Sigmoid colon (tissue), 7 donors: ENCODE data around the gene SMYD3. TPM values are rescaled to one million over a fixed set of nuclear protein-coding genes. Genes with fewer than 3 reads are reported as not detected.
"Not testable (repeated sequence)": the region's sequence is repeated elsewhere in the genome, so short reads cannot be mapped to it uniquely, and the experiment has no call there.

Source experiments
- DNase-seq: peaks from one replicate; pipeline ENCODE4 v3.0.0-alpha.2; 2019
- H3K27ac ChIP-seq, 4 donors: fragments of 200-600 bp; sonication (generic); one replicate each; pipeline ENCODE4 v1.5.1; 2016 to 2019; ENCODE audit warnings: mild to moderate bottlenecking in 1 of 4
- H3K27me3 ChIP-seq, 3 donors: fragments of 200-600 bp; sonication (generic); one replicate each; pipeline ENCODE4 v1.5.1; 2019; ENCODE audit warnings: mild to moderate bottlenecking in 1 of 3
- H3K36me3 ChIP-seq, 4 donors: fragments of 200-600 bp; sonication (generic); one replicate each; pipeline ENCODE4 v1.5.1; 2016 to 2019
- H3K4me1 ChIP-seq, 4 donors: fragments of 200-600 bp; sonication (generic); one replicate each; pipeline ENCODE4 v1.5.1; 2017 to 2019
- H3K4me3 ChIP-seq, 4 donors: fragments of 200-600 bp; sonication (generic); one replicate each; pipeline ENCODE4 v1.5.1; 2017 to 2019; ENCODE audit warnings: mild to moderate bottlenecking in 2 of 4, moderate library complexity in 1 of 4
- H3K9me3 ChIP-seq, 4 donors: fragments of 200-600 bp in 3 of 4; sonication (generic) in 3 of 4; one replicate each; pipeline versions ENCODE4 v1.5.1 to v1.6.1; 2013 to 2019
- EP300 ChIP-seq, 4 donors: sonication (generic); formaldehyde crosslinking; IDR thresholded peaks; one replicate each; pipeline ENCODE4 v1.6.1; 2017; ENCODE audit warnings: antibody characterized with exemption in 4 of 4
- POLR2A ChIP-seq, 2 donors: fragments of 450-650 bp; IDR thresholded peaks; one replicate each; pipeline ENCODE4 v1.6.1; 2016; ENCODE audit warnings: antibody characterized with exemption in 2 of 2, mild to moderate bottlenecking in 2 of 2, moderate library complexity in 2 of 2
- POLR2AphosphoS5 ChIP-seq, 4 donors: sonication (generic); formaldehyde crosslinking; IDR thresholded peaks; one replicate each; pipeline ENCODE4 v1.6.1; 2017; ENCODE audit warnings: antibody characterized with exemption in 4 of 4
- WGBS, 2 donors: extraction: QIAGEN DNeasy Blood & Tissue Kit; methylation state at CpG; one replicate each; pipeline ENCODE4 v1.1.7; 2013; 5-methylcytosine and 5-hydroxymethylcytosine counted together
- intact Hi-C: fragments of 100-400 bp; cut with DNase I; formaldehyde crosslinking; loops from one replicate; pipeline ENCODE4 v1.15.1; 2023
- polyA plus RNA-seq, 3 donors: library from polyadenylated mRNA; stranded (reverse); fragments of 200-250 nt; gene quantifications; one replicate each; pipeline ENCODE4 v1.2.3, GENCODE V29; 2013
- total RNA-seq, 4 donors: library from RNA; depleted of rRNA; stranded (reverse); fragments of >200 nt; gene quantifications; one replicate each; pipeline ENCODE4 v1.1.0, GENCODE V29; 2016
- TF ChIP-seq, protein P1 (sequence below), 4 experiments: fragments of 450-650 bp in 3 of 4; fragments of 200-600 bp in 1 of 4; IDR thresholded peaks; one replicate each; pipeline ENCODE4 v1.5.1; 2016 to 2019; ENCODE audit warnings: antibody characterized with exemption in 4 of 4, mild to moderate bottlenecking in 3 of 4, moderate library complexity in 2 of 4
- donor health status: healthy with polysubstance abuse.
- donor health status: Bipolar disorder and iron deficiency.
- donor health status: healthy.

The SMYD3 gene
- total and polyA plus RNA-seq, 7 donors: 8.7 to 23.8 (median 17.1) TPM

DNA sequence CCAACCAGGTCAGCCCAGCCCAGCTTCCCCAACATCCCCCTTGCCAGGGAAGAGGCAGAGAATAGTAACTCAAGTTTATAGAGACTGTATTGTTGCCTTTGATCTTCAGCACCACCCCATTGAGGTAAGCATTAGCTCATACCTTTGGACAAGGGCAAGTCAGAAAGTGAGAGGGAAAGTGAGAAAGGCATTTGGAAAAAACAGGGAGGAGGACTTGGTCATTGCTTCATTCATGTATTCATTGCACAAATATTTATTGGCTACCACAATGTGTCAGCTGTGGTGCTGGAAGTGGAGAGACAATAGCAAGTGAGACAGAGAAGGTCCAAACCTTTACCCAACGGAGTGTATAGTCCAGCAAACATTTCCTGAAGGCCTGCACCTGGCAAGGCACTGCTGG is 791.1 kb downstream of the SMYD3 start:
- H3K36me3 ChIP-seq: no peaks in the 10 kb centered on the region
- intact Hi-C loops: no loop called here
- TF ChIP-seq EP300 (IDR thresholded peaks at IDR 0.05) (no peak), POLR2AphosphoS5 (IDR thresholded peaks at IDR 0.05) (no peak), POLR2A (IDR thresholded peaks at IDR 0.05) (no peak)

DNA sequence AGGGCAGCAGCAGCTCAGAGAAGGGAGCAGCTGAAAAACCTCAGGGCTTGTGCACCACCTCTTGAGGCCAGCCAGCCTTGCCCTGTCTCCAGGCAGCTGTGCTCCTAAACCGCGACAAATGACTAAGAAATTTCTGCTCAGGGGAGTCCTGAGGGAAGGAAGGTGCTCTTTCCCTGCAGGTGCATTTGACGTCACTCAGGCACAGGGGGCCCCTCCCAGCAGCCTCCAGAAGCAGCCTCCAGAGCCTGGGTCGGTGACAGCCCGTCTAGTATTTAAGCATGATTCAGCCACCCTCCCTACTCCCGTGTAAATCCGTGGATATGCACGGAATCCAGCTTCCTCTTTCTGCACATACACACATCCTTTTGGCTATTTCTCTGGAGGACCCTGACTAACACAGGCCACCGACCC is 791.8 kb downstream of the SMYD3 start:
- Histone ChIP-seq H3K36me3 (no peaks in the 10 kb centered on the region), H3K4me3 (no peak overlapping the region), H3K4me1 (no peaks in the 10 kb centered on the region), H3K27ac (no peak overlapping the region), H3K9me3 (no peaks in the 10 kb centered on the region), H3K27me3 (no peaks in the 10 kb centered on the region)
- WGBS, 2 donors: 42 to 72% methylated on average over 9 of the region's 9 CpGs
- no peak for DNase-seq
- intact Hi-C loops: no loop called here
- TF ChIP-seq POLR2AphosphoS5 (IDR thresholded peaks at IDR 0.05): no peak
- TF ChIP-seq EP300 (IDR thresholded peaks at IDR 0.05): no peak

More for the DNA sequence above, 791.1 kb downstream of the SMYD3 start:
- DNase-seq: no peak
- 52 to 70% methylated on average over 1 of the region's 1 CpG for WGBS, 2 donors
- Histone ChIP-seq H3K27me3 (no peaks in the 10 kb centered on the region), H3K4me3 (no peak overlapping the region), H3K27ac (no peak overlapping the region), H3K4me1 (no peaks in the 10 kb centered on the region), H3K9me3 (no peaks in the 10 kb centered on the region)

DNA sequence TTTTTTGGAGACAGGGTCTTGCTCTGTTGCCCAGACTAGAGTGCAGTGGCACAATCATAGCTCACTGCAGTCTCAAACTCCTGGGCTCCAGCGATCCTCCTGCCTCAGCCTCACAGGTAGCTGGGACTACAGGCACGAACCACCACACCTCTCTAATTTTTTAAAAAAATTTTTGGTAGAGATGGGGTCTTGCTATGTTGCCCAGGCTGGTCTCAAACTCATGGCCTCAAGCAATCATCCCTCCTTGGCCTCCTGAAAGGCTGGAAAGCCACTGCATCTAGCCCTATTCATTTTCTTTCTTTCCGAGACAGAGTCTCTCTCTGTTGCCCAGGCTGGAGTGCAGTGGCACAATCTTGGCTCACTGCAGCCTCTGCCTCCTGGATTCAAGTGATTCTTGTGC is 793.1 kb downstream of the SMYD3 start:
- H3K36me3 ChIP-seq, H3K4me3 ChIP-seq, H3K9me3 ChIP-seq, intact Hi-C loops, H3K4me1 ChIP-seq, H3K27me3 ChIP-seq, DNase-seq, H3K27ac ChIP-seq: not testable (repeated sequence)
- WGBS, 2 donors: 80 to 89% methylated on average over 3 of the region's 3 CpGs

DNA sequence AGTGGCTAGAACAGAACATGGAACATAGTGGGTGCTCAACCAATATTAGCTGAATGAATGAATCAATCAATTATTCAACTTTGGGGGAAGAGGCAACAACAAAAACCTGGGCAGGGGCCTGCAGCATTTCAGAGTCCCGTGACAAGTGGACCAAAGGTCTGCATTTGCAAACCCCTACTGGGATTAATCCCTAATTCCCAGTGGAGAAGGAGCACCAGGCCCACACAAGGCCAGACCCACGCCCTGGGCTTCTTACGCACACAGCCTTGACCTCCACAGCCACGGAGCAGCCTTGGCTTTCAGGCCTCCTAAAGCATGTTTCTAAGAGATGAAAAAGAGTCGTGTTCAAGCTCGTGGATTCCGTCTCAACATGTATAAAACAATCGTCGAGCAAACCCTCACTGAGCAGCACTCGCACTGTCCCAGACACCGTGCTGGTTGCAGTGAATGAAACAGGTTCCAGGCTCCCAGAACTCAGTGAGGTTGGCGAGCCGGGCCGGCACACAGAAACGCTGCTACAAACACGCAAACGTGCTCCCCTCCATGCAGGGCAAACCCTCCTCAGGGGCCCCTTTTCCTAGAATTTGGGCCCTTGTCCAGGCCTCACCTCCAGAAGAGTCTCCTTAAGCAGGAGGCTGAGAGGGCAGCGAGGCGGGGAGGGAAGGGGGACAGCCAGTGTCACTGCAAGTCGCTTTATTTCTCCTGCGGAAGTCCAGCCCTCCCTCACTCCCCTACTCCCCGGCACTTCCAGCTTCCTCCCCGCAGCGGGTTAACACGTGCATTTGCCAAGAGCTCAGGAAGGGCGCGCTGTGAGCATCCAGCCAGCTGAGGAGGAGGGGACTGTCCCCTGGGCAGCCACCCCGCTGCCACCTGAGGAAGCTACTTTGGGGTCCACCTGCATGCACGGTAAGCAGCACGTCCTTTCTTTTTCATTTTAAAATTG is 795.8 kb downstream of the SMYD3 start:
- intact Hi-C loops: no loop called here
- H3K4me1 ChIP-seq: no peaks in the 10 kb centered on the region
- no peaks in the 10 kb centered on the region for H3K9me3 ChIP-seq
- no peaks in the 10 kb centered on the region for H3K36me3 ChIP-seq
- TF ChIP-seq POLR2A (IDR thresholded peaks at IDR 0.05): no peak
- TF ChIP-seq, protein P1, sequence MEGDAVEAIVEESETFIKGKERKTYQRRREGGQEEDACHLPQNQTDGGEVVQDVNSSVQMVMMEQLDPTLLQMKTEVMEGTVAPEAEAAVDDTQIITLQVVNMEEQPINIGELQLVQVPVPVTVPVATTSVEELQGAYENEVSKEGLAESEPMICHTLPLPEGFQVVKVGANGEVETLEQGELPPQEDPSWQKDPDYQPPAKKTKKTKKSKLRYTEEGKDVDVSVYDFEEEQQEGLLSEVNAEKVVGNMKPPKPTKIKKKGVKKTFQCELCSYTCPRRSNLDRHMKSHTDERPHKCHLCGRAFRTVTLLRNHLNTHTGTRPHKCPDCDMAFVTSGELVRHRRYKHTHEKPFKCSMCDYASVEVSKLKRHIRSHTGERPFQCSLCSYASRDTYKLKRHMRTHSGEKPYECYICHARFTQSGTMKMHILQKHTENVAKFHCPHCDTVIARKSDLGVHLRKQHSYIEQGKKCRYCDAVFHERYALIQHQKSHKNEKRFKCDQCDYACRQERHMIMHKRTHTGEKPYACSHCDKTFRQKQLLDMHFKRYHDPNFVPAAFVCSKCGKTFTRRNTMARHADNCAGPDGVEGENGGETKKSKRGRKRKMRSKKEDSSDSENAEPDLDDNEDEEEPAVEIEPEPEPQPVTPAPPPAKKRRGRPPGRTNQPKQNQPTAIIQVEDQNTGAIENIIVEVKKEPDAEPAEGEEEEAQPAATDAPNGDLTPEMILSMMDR (IDR thresholded peaks at IDR 0.05): no peak
- no peak for TF ChIP-seq EP300 (IDR thresholded peaks at IDR 0.05)
- no peak for TF ChIP-seq POLR2AphosphoS5 (IDR thresholded peaks at IDR 0.05)
- no peaks in the 10 kb centered on the region for H3K27me3 ChIP-seq
- 77 to 84% methylated on average over 30 of the region's 30 CpGs for WGBS, 2 donors
- H3K4me3 ChIP-seq: no peak overlapping the region
- no peak overlapping the region for H3K27ac ChIP-seq
- DNase-seq: no peak

DNA sequence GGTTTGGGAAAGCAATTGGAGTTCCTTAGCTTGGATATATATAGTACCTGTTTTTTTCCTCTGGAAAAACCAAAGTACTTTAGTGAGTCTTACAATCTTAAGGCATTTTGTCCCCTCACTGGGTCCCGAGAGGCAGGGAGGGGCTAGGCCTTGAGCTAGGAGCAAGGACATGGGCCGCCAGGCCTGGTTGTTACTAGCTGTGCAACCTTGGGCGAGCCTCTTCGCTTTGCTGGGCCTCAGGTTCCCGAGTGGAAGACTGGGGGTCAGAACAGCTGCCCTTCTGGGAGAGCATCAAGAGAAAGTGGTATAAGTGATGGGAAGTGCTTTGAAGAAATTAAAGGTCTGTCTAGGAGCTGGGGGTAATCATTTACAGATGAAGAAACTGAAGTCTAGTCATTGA is 799.1 kb downstream of the SMYD3 start:
- Histone ChIP-seq H3K9me3 (no peaks in the 10 kb centered on the region), H3K4me1 (no peaks in the 10 kb centered on the region), H3K36me3 (no peaks in the 10 kb centered on the region), H3K4me3 (no peak overlapping the region), H3K27ac (no peak overlapping the region), H3K27me3 (no peaks in the 10 kb centered on the region)
- 90 to 93% methylated on average over 5 of the region's 5 CpGs for WGBS, 2 donors
- no peak for DNase-seq
- TF ChIP-seq, protein P1 (IDR thresholded peaks at IDR 0.05): no peak
- no peak for TF ChIP-seq POLR2AphosphoS5 (IDR thresholded peaks at IDR 0.05)
- TF ChIP-seq EP300 (IDR thresholded peaks at IDR 0.05): no peak
- intact Hi-C loops: no loop called here

DNA sequence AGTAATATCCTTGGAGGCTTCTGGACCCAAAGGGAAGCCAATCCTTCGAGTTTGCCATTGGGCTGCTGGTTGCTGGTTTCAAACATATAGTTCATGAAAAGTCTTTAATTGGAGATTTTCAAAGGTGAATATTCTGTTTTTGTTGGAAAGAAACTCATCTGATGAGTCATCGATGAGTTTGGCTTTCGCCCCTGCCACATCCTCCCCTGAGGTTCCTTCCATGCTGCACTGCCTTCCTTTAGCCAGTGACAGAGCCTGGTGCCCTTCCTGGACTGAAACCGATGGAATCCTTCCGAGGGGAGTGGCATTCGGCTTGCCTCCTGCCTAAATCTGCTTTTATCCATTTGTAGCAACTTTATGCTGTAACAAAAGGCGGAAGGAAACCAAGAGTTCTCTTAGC is 802.3 kb downstream of the SMYD3 start:
- Histone ChIP-seq H3K4me1 (no peaks in the 10 kb centered on the region), H3K27me3 (no peaks in the 10 kb centered on the region), H3K36me3 (peaks cover 0 to 4% (median 0%) of the 10 kb centered on the region in 4 donors), H3K9me3 (no peaks in the 10 kb centered on the region), H3K27ac (no peak overlapping the region), H3K4me3 (no peak overlapping the region)
- WGBS, 2 donors: 82 to 88% methylated on average over 7 of the region's 7 CpGs
- TF ChIP-seq POLR2AphosphoS5 (IDR thresholded peaks at IDR 0.05) (no peak), EP300 (IDR thresholded peaks at IDR 0.05) (no peak), POLR2A (IDR thresholded peaks at IDR 0.05) (no peak)
- TF ChIP-seq, protein P1 (IDR thresholded peaks at IDR 0.05): no peak
- intact Hi-C loops: no loop called here
- DNase-seq: no peak
